Right cardiac atrium (tissue), 5 donors: ENCODE data around the gene RBKS. TPM values are rescaled to one million over a fixed set of nuclear protein-coding genes. Genes with fewer than 3 reads are reported as not detected.
"Not testable (repeated sequence)": the region's sequence is repeated elsewhere in the genome, so short reads cannot be mapped to it uniquely, and the experiment has no call there.

ENCODE experiments used
- ATAC-seq, 2 donors: fragments of 200-7000 bp; cut with Tn5 transposase; one replicate each; pipeline versions ENCODE4 v1.8.0 to v1.9.1; 2020; ENCODE audit warnings: moderate library complexity in 2 of 2, mild to moderate bottlenecking in 1 of 2
- DNase-seq, 3 donors: peaks; one replicate each; pipeline ENCODE4 v3.0.0-alpha.2; 2020
- H3K27ac ChIP-seq: one replicate; pipeline ENCODE4 v1.5.1; 2013; ENCODE audit warnings: mild to moderate bottlenecking, low read length, control low read depth, moderate library complexity
- H3K27me3 ChIP-seq: one replicate; pipeline ENCODE4 v1.6.1; 2013; ENCODE audit not compliant: control insufficient read depth, insufficient read depth
- H3K4me1 ChIP-seq: one replicate; pipeline ENCODE4 v1.6.1; 2013; ENCODE audit warnings: low read length; ENCODE audit not compliant: control insufficient read depth, insufficient read depth
- H3K4me3 ChIP-seq: one replicate; pipeline ENCODE4 v1.5.1; 2013; ENCODE audit warnings: low read length, control low read depth
- H3K9me3 ChIP-seq: one replicate; pipeline ENCODE4 v1.6.1; 2013; ENCODE audit warnings: low read length; ENCODE audit not compliant: control insufficient read depth
- WGBS: extraction: QIAGEN DNeasy Blood & Tissue Kit; methylation state at CpG from one replicate; pipeline ENCODE4 v1.1.7; 2013; 5-methylcytosine and 5-hydroxymethylcytosine counted together
- intact Hi-C, 4 donors: fragments of 100-400 bp; cut with DNase I; formaldehyde crosslinking; loops; one replicate each; pipeline versions ENCODE4 v1.11.0 to v1.14.0; 2022 to 2023
- polyA plus RNA-seq: library from polyadenylated mRNA; stranded (reverse); fragments of 200-250 nt; gene quantifications from one replicate; pipeline ENCODE4 v1.2.3, GENCODE V29; 2013
- total RNA-seq, 4 donors: library from RNA; stranded (reverse); fragmentation: NEBNext Ultra II Directional; extraction: Animal tissue kit (Norgen Biotek cat#: 25700); gene quantifications; one replicate each; pipeline ENCODE4 v1.2.1, GENCODE V29; 2021
- donor health status: healthy with polysubstance abuse.
- donor health status: DM: no; HTN: yes; CAD: no.
- donor health status: DM: no; HTN: no; CAD: no.
- donor health status: DM: no; HTN: yes; CAD: no; lungs with severe emphysema.
- donor health status: DM: yes; HTN: yes; CAD: no.

The RBKS gene
- total and polyA plus RNA-seq, 5 donors, result 1.4 to 3.9 (median 2.6) TPM

DNA sequence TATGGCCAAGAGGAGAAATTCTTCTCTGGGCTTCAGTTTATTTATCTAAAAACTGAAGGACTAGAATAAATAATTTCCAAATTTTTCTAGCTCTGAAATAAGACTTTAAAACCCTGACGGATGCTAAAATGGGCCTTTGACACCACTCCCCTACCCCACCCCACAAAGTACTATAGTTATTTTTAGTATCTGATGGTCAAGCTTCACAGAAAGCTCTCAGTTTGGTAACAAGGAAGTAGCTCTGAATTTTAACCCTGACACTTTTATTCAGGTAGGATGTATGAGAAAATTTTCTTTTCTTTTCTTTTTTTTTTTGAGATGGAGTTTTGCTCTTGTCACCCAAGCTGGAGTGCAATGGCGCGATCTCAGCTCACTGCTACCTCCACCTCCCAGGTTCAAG lies 2.4 kb downstream of the RBKS start:
- ATAC-seq (no peak), DNase-seq (no peak)
- Histone ChIP-seq H3K9me3 (no peaks in the 10 kb centered on the region), H3K4me3 (no peak overlapping the region), H3K27ac (no peak overlapping the region), H3K4me1 (no peaks in the 10 kb centered on the region), H3K27me3 (no peaks in the 10 kb centered on the region)
- 74% methylated on average over 3 of the region's 3 CpGs for WGBS
- intact Hi-C loops, result no loop called here

DNA sequence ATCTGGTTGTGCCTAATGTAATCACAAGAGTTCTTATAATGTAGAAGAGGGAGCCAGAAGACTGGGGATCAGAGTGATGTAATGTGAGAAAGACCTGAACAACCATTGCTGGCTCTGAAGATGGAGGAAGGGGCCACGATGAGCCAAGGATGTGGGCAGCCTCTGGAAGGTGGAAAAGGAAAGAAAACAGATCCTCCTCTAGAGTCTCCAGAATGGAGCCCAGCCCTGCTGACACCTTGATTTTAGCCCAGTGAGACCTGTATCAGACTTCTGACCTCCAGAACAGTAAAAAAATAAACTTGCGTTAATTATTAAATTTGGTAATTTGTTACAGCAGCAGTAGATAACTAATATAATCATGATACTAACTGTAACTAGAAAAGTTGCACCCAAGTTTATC lies 3.1 kb downstream of the RBKS start:
- intact Hi-C loops, result no loop called here
- Histone ChIP-seq H3K4me1 (no peaks in the 10 kb centered on the region), H3K9me3 (no peaks in the 10 kb centered on the region), H3K27me3 (no peaks in the 10 kb centered on the region), H3K4me3 (no peak overlapping the region), H3K27ac (no peak overlapping the region)
- 55% methylated on average over 2 of the region's 2 CpGs for WGBS
- DNase-seq (no peak), ATAC-seq (no peak)

DNA sequence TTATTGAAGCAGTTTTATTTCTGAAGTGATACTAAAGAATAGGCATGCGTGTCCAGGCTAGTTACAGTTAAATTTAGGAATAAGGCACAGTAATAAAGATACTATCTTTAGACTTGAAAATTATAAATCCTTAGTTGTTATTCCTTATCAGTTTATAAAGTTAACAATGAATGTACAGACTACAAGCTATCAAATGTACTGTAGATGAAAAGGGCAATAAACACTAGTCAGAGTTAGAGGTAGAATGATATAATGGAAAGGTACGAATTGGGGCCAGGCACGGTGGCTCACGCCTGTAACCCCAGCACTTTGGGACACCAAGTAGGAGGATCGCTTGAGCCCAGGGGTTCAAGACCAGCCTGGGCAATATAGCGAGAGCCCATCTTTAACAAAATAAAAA lies 3.9 kb downstream of the RBKS start:
- H3K4me3 ChIP-seq, result no peak overlapping the region
- DNase-seq, result no peak
- ATAC-seq, result no peak
- 92% methylated on average over 6 of the region's 6 CpGs for WGBS
- H3K27ac ChIP-seq, result no peak overlapping the region
- no peaks in the 10 kb centered on the region for H3K9me3 ChIP-seq
- intact Hi-C loops, result no loop called here
- no peaks in the 10 kb centered on the region for H3K27me3 ChIP-seq
- H3K4me1 ChIP-seq, result no peaks in the 10 kb centered on the region

DNA sequence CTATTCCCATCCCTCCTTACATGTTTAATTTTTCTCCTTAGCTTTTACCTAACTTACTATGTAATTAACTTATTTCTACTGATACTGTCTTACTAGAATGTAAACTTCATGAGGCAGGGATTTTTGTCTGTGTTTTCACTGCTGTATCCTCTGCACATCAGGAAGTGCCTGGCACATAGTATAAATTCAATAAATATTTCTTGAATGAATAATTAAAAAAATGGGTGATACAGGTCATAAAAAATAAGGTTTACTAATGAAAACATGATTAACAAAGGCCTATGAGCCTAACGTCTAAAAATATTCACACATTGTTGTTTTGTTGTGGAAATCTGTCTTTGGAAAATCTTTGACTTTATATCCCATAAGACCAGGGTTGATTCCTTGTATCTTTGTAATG lies 4.5 kb downstream of the RBKS start:
- Histone ChIP-seq H3K27me3 (no peaks in the 10 kb centered on the region), H3K27ac (no peak overlapping the region), H3K4me1 (no peaks in the 10 kb centered on the region), H3K4me3 (no peak overlapping the region), H3K9me3 (no peaks in the 10 kb centered on the region)
- no peak for ATAC-seq
- intact Hi-C loops, result no loop called here
- 67% methylated on average over 1 of the region's 1 CpG for WGBS
- DNase-seq, result no peak

DNA sequence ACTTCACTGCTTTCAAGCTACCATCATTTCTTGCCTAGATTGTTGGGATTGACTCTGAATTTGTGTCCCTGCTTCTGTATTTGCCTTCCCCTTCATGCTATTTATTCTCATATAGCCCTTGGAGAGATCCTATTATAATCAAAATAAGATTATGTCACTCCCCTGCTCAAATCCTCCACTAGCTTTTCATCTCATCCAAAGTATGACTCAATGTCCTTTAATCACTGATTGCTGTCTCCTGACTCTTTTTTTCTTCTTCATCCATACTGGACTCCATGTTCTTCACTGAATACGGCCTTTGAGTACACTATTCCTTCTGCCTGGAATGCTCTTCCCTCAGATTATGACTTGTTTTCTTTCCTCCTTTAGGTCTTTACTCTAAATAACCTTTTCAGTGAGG lies 5.0 kb downstream of the RBKS start:
- Histone ChIP-seq H3K4me1 (no peaks in the 10 kb centered on the region), H3K27ac (no peak overlapping the region), H3K9me3 (no peaks in the 10 kb centered on the region), H3K27me3 (no peaks in the 10 kb centered on the region), H3K4me3 (no peak overlapping the region)
- ATAC-seq (no peak), DNase-seq (no peak)
- intact Hi-C loops, result no loop called here
- 86% methylated on average over 1 of the region's 1 CpG for WGBS

DNA sequence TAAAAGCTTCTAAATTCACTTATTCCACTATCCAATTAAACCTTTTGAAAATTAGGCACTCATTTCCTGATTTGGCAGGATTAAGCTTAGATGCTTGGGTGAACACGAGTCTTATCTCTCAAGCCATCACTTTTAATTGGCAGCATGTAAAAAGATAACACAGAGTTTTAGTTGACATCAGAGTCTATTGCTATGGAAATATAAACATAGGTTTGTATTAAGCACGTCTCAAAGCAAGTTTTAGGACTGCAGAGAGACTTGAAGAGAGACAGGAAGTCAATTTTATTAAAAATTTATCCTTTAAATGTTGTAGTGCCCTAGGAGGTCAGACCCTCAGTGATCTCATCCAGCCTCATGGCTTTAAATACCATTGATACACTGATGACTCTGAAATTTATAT lies 5.6 kb downstream of the RBKS start:
- Histone ChIP-seq H3K4me3 (no peak overlapping the region), H3K27me3 (no peaks in the 10 kb centered on the region), H3K27ac (no peak overlapping the region), H3K9me3 (no peaks in the 10 kb centered on the region), H3K4me1 (no peaks in the 10 kb centered on the region)
- intact Hi-C loops, result no loop called here
- DNase-seq (no peak), ATAC-seq (no peak)
- 5% methylated on average over 2 of the region's 2 CpGs for WGBS

DNA sequence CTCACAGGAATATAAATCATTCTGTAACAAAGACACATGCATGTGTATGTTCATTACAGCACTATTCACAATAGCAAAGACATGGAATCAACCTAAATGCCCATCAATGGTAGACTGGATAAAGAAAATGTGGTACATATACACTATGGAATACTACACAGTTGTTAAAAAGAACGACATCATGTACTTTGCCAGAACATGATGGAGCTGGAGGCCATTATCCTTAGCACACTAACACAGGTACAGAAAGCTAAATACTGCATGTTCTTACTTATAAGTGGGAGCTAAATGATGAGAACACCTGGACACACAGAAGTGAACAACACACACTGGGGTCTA lies 7.6 kb downstream of the RBKS start:
- 96% methylated on average over 1 of the region's 1 CpG for WGBS
- H3K4me1 ChIP-seq, H3K9me3 ChIP-seq, intact Hi-C loops, H3K4me3 ChIP-seq, ATAC-seq, DNase-seq, H3K27me3 ChIP-seq, H3K27ac ChIP-seq: not testable (repeated sequence)

DNA sequence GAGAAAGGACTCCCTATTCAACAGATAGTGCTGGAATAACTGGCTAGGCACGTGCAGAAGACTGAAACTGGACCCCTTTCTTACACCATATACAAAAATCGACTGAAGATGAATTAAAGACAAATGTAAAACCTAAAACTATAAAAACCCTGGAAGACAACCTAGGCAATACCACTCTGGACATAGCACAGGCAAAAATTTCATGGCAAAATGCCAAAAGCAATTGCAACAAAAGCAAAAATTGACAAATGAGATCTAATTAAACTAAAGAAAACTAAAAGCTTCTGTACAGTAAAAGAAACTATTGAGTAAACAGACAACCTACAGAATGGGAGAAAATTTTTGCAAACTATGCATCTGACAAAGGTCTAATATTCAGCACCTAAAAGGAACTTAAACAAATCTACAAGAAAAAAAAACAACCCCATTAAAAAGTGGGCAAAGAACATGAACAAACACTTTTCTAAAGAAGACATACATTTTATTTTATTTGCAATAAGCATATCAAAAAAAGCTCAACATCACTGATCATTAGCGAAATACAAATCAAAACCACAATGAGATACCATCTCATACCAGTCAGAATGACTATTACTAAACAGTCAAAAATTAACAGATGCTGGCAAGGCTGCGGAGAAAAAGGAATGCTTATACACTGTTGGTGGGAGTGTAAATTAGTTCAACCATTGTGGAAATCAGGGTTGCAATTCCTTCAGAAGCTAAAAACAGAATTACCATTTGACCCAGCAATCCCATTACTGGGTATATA lies 8.2 kb downstream of the RBKS start:
- 94% methylated on average over 4 of the region's 4 CpGs for WGBS
- H3K4me3 ChIP-seq, H3K9me3 ChIP-seq, H3K27ac ChIP-seq, H3K4me1 ChIP-seq, DNase-seq, intact Hi-C loops, ATAC-seq, H3K27me3 ChIP-seq: not testable (repeated sequence)

DNA sequence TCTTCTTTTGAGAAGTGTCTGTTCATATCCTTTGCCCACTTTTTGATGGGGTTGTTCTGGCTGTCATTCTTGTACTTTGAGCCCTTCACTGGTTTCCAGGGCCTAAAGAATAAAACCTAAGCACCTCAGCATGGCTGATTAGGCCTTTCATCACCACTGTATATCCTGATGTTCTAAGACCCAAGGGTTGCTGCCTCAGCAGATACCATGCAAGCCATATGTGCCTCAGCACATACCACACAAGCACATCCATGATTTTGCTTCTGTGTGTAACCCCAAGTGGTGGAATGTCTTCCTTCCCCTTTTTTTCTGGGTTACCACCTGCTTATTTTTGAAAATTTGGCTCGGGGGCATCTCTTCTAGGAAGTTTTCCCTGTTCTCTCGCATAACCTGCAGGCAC lies 11.4 kb downstream of the RBKS start:
- no peak overlapping the region for H3K27ac ChIP-seq
- 75% methylated on average over 2 of the region's 2 CpGs for WGBS
- no peaks in the 10 kb centered on the region for H3K27me3 ChIP-seq
- DNase-seq, result no peak
- intact Hi-C loops, result no loop called here
- no peak overlapping the region for H3K4me3 ChIP-seq
- no peaks in the 10 kb centered on the region for H3K9me3 ChIP-seq
- H3K4me1 ChIP-seq, result no peaks in the 10 kb centered on the region
- no peak for ATAC-seq

DNA sequence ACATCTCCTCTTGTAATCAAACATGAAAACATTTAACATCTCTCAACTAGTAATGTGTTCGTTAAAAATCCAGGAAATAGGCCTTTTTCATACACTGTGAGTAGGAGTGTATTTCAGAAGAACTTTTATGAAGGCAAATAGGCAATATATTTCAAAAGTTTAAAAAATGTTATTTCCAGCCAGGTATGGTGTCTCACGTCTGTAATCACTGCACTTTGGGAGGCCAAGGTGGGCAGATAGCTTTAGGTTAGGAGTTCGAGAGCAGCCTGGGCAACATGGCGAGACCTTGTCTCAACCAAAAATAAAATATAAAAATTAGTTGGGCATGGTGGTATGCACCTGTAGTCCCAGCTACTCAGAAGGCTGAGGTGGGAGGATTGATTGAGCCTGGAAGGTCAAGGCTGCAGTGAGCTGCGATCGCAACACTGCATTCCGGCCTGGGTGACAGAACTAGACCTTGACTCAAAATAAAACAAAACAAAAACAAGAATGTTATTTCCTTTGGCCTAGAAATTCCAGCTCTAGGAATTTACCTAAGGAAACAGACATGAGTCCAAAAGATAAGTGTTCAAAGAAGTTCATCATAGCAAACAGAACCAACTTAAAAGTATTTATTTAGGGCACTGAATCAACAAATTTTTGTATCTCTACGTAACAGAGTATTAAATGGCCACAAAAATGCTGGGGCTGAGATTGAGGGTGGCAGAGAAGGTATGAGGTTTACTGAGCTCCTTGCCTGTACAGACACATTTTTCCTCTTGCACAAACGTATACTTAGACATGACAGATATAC lies 14.9 kb downstream of the RBKS start:
- Histone ChIP-seq H3K27ac (no peak overlapping the region), H3K4me1 (no peaks in the 10 kb centered on the region), H3K9me3 (no peaks in the 10 kb centered on the region), H3K27me3 (no peaks in the 10 kb centered on the region), H3K4me3 (no peak overlapping the region)
- intact Hi-C loops, result no loop called here
- ATAC-seq (no peak), DNase-seq (no peak)
- WGBS, result 77% methylated on average over 9 of the region's 9 CpGs

DNA sequence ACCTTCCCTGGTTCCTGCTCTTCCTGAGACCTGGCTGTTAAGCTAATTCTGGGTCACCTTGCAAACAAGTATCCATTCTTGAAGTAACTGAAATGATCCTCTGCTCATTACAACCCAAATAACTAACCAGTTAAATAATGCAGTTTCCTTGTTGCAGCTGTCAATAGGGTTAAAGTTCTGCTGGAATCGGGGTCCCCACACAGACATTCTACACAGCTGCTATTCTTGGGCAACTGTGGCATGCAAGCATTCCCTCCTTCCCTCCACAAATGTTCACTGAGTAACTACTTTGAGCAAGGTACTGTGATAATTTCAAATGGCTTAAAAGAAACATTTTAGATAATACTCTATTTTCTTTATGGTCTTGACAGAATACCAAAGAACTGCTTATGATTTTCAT lies 17.1 kb downstream of the RBKS start:
- WGBS, result 75% methylated on average over 1 of the region's 1 CpG
- DNase-seq (no peak), ATAC-seq (no peak)
- Histone ChIP-seq H3K4me3 (no peak overlapping the region), H3K4me1 (no peaks in the 10 kb centered on the region), H3K9me3 (no peaks in the 10 kb centered on the region), H3K27ac (no peak overlapping the region), H3K27me3 (no peaks in the 10 kb centered on the region)
- intact Hi-C loops, result no loop called here
